AG10803 (cell line): ENCODE results near the gene ST7.

Source experiments
- DNase-seq: peaks from one replicate; pipeline ENCODE4 v3.0.0; 2010; ENCODE audit warnings: low read depth
- H3K4me3 ChIP-seq: 2 replicates; pipeline ENCODE4 v1.5.1; 2011; ENCODE audit warnings: mild to moderate bottlenecking, low read length, control low read depth
- CTCF ChIP-seq: conservative IDR thresholded peaks from 2 replicates; pipeline ENCODE4 v1.5.1; 2011; ENCODE audit warnings: mild to moderate bottlenecking, low read length, control low read depth, inconsistent platforms

Gene ST7

GRCh38 chr7:116980354-116980753 is 27.1 kb downstream of the ST7 start:
- H3K4me3 ChIP-seq, result no peak overlapping the region
- no peak for DNase-seq
- no peak for TF ChIP-seq CTCF

- no peak for TF ChIP-seq CTCF
- DNase-seq, result no peak
- H3K4me3 ChIP-seq, result no peak overlapping the region
Measured at GRCh38 chr7:116981939-116982338, 28.6 kb downstream of the ST7 start.

- no peak for DNase-seq
- TF ChIP-seq CTCF, result no peak
- no peak overlapping the region for H3K4me3 ChIP-seq
Measured at GRCh38 chr7:116984511-116984910, 31.2 kb downstream of the ST7 start.

- TF ChIP-seq CTCF, result peak; percentile 74
- peak; percentile 31 for DNase-seq
Measured at GRCh38 chr7:116984917-116985316, 31.6 kb downstream of the ST7 start.

GRCh38 chr7:116985575-116985974 is 32.3 kb downstream of the ST7 start:
- H3K4me3 ChIP-seq, result no peak overlapping the region
- no peak for TF ChIP-seq CTCF
- DNase-seq, result no peak

More at GRCh38 chr7:116984917-116985316, 31.6 kb downstream of the ST7 start:
- H3K4me3 ChIP-seq, result no peak overlapping the region

GRCh38 chr7:116986611-116987565 is 33.6 kb downstream of the ST7 start:
- no peak for DNase-seq
- no peak for TF ChIP-seq CTCF
- H3K4me3 ChIP-seq, result no peak overlapping the region
